ENCODE measurements around the gene SYT15. TPM values are rescaled to one million over a fixed set of nuclear protein-coding genes. Genes with fewer than 3 reads are reported as not detected.
"Not testable (repeated sequence)": the region's sequence is repeated elsewhere in the genome, so short reads cannot be mapped to it uniquely, and the experiment has no call there.

The SYT15 gene
- total and polyA plus RNA-seq, 2 of the 4 experiments (the other 2 are of a cell fraction): 0.54 to 0.68 TPM

- BruUV-seq (replicated peaks); H4K20me1 ChIP-seq (ENCODE audit: insufficient read depth, low read length); H3K4me2 ChIP-seq (ENCODE audit: low read depth, low read length); H2AK5ac ChIP-seq (ENCODE audit: low read depth, low read length); H3K79me1 ChIP-seq (ENCODE audit: low read depth in 1 of 2, low read length in 2 of 2); intact Hi-C loops (cut with micrococcal nuclease); H3K23ac ChIP-seq (ENCODE audit: low read depth, low read length); H2BK15ac ChIP-seq (ENCODE audit: low read depth, low read length); H2BK20ac ChIP-seq (ENCODE audit: low read depth, low read length); ATAC-seq (ENCODE audit: low read depth); H3K27me3 ChIP-seq (ENCODE audit: control insufficient read depth, insufficient read depth, low read length); H4K91ac ChIP-seq (ENCODE audit: insufficient read depth, low read depth, low read length); H2AK9ac ChIP-seq (replicated peaks; ENCODE audit: low read depth, low read length, poor library complexity); H3K9me3 ChIP-seq (ENCODE audit: control insufficient read depth, insufficient read depth, low read length); H3K18ac ChIP-seq (ENCODE audit: low read depth, low read length); CTCF ChIA-PET; POLR2A ChIA-PET (ENCODE audit: unreplicated experiment); H3K9me1 ChIP-seq (ENCODE audit: insufficient read depth, low read length); H3K4me3 ChIP-seq (ENCODE audit: insufficient read depth, low read depth, low read length); H4K8ac ChIP-seq (ENCODE audit: low read depth in 2 of 2, low read length in 2 of 2); H3K4me1 ChIP-seq (ENCODE audit: control insufficient read depth, insufficient read depth, low read length); H3K4ac ChIP-seq (ENCODE audit: low read depth, low read length); H3K9ac ChIP-seq (ENCODE audit: low read depth, low read length); DNase-seq; H3K14ac ChIP-seq (replicated peaks; ENCODE audit: low read depth, low read length); H3K36me3 ChIP-seq (ENCODE audit: control insufficient read depth, insufficient read depth, low read length); H2BK120ac ChIP-seq (ENCODE audit: low read depth, low read length); H2BK5ac ChIP-seq (ENCODE audit: low read depth, low read length, poor library complexity, severe bottlenecking); H3K27ac ChIP-seq (ENCODE audit: insufficient read depth, low read length); H4K5ac ChIP-seq (ENCODE audit: low read depth, low read length); H2AFZ ChIP-seq (replicated peaks; ENCODE audit: low read length, poor library complexity); dilution Hi-C loops (cut with HindIII; ENCODE audit: low sequenced_read_pairs, unreplicated experiment); H3K56ac ChIP-seq (ENCODE audit: extremely low read depth, insufficient read depth, low read length): not testable (repeated sequence)
- no CpG with 5 or more reads among the region's 1 CpG for whole genome bisulfite sequencing, 2 experiments (ENCODE audit: extremely low coverage in 2 of 2, insufficient read length in 1 of 2)
- in situ Hi-C loops (cut with MboI; ENCODE audit: low sequenced_read_pairs): loop anchor here (25.0 kb wide), 2 partner anchors 880 to 1545 kb away; partner anchors contain the start of gene DEPP1
Measured at GRCh38 chr10:46532256-46532655, 46.7 kb upstream of the SYT15 start.

Measured in IMR-90 (cell line).